H1 (cell line): ENCODE measurements around the gene ADSS1. TPM values are rescaled to one million over a fixed set of nuclear protein-coding genes. Genes with fewer than 3 reads are reported as not detected.

ENCODE experiments used
- BACH1 ChIP-seq: IDR thresholded peaks from 2 replicates; pipeline ENCODE4 v1.6.1; 2012; ENCODE audit warnings: low read length, improper control_type of control experiment
- polyA plus RNA-seq, 7 experiments: library from polyadenylated mRNA; depleted of rRNA in 3 of 7; stranded (reverse) in 5 of 7; unstranded in 2 of 7; fragments of >200 nt in 5 of 7; fragments of 200-250 nt in 2 of 7; gene quantifications; 1 replicate in 5 of 7; 2 replicates in 1 of 7; 4 replicates in 1 of 7; pipeline versions ENCODE4 v1.2.1 to v1.2.3, GENCODE V29; 2011 to 2013; ENCODE audit warnings: missing spikeins in 2 of 7, mixed read lengths in 2 of 7
- total RNA-seq: library from RNA; stranded (reverse); fragmentation: NEBNext Ultra II Directional; extraction: Animal tissue kit (Norgen Biotek cat#: 25700); gene quantifications from 2 replicates; pipeline ENCODE4 v1.2.1, GENCODE V29; 2021
- TF ChIP-seq, protein P1 (sequence below): IDR thresholded peaks from 2 replicates; pipeline ENCODE4 v1.6.1; 2012; ENCODE audit warnings: inconsistent platforms
- TF ChIP-seq, protein P2 (sequence below): IDR thresholded peaks from 2 replicates; pipeline ENCODE4 v1.6.1; 2011; ENCODE audit warnings: low read length, improper control_type of control experiment

Gene ADSS1
- total and polyA plus RNA-seq, 2 of the 8 experiments (the other 6 are each of a cell fraction or from before 2014, with no cell fraction given), result 7.1 to 7.9 TPM

- TF ChIP-seq, protein P1, sequence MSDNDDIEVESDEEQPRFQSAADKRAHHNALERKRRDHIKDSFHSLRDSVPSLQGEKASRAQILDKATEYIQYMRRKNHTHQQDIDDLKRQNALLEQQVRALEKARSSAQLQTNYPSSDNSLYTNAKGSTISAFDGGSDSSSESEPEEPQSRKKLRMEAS, result no peak
- TF ChIP-seq BACH1, result peak; percentile 73
- TF ChIP-seq, protein P2, sequence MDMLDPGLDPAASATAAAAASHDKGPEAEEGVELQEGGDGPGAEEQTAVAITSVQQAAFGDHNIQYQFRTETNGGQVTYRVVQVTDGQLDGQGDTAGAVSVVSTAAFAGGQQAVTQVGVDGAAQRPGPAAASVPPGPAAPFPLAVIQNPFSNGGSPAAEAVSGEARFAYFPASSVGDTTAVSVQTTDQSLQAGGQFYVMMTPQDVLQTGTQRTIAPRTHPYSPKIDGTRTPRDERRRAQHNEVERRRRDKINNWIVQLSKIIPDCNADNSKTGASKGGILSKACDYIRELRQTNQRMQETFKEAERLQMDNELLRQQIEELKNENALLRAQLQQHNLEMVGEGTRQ, result no peak
Observed at GRCh38 chr14:104682107-104682593, 41.9 kb upstream of the ADSS1 start (continued).
